A673 (cell line): Measurements from ENCODE around the gene ATP6V1G1. TPM values are rescaled to one million over a fixed set of nuclear protein-coding genes. Genes with fewer than 3 reads are reported as not detected.

Experiments
- BruUV-seq: library from RNA; stranded (reverse); fragments of 400-500 nt; replicated peaks from 2 replicates; lab custom pipeline; 2021; lab: Mats Ljungman, UMichigan
- CTCF ChIA-PET: fragments of 300-600 bp; sonication (Branson Sonifier 250); formaldehyde crosslinking; loops from one replicate; lab custom pipeline; 2022; ENCODE audit warnings: antibody characterized with exemption; lab: Charles Lee
- POLR2A ChIA-PET: fragments of 300-600 bp; sonication (Branson Sonifier 250); formaldehyde crosslinking; loops from one replicate; lab custom pipeline; 2022; ENCODE audit warnings: antibody characterized with exemption; ENCODE audit not compliant: low non-redundant PET; lab: Charles Lee
- DNase-seq: peaks from one replicate; pipeline ENCODE4 v3.0.0-alpha.2; 2015; ENCODE audit warnings: low spot score
- H3K27ac ChIP-seq: fragments of 200-600 bp; sonication (generic); 2 replicates; pipeline ENCODE4 v1.5.1; 2016; ENCODE audit warnings: mixed run types, low read depth, mild to moderate bottlenecking, mixed read lengths, antibody characterized with exemption, low read length; ENCODE audit not compliant: poor library complexity, severe bottlenecking
- H3K27me3 ChIP-seq: fragments of 200-600 bp; sonication (generic); replicated peaks from 2 replicates; pipeline ENCODE4 v1.6.1; 2017; ENCODE audit warnings: mixed run types, low read depth, mild to moderate bottlenecking, mixed read lengths, antibody characterized with exemption, low read length; ENCODE audit not compliant: insufficient read depth, poor library complexity
- H3K36me3 ChIP-seq: fragments of 200-600 bp; sonication (generic); 2 replicates; pipeline ENCODE4 v1.6.1; 2016; ENCODE audit warnings: mixed run types, mild to moderate bottlenecking, mixed read lengths, antibody characterized with exemption, low read length; ENCODE audit not compliant: insufficient read depth, poor library complexity, severe bottlenecking
- H3K4me1 ChIP-seq: fragments of 200-600 bp; sonication (generic); 2 replicates; pipeline ENCODE4 v1.6.1; 2017; ENCODE audit warnings: mixed run types, mild to moderate bottlenecking, mixed read lengths, antibody characterized with exemption, low read length; ENCODE audit not compliant: insufficient read depth, poor library complexity, severe bottlenecking
- H3K4me3 ChIP-seq: fragments of 200-600 bp; sonication (generic); 2 replicates; pipeline ENCODE4 v1.5.1; 2016; ENCODE audit warnings: low read depth, mixed run types, mild to moderate bottlenecking, mixed read lengths, low read length; ENCODE audit not compliant: poor library complexity, severe bottlenecking
- H3K9me3 ChIP-seq: fragments of 200-600 bp; sonication (generic); 2 replicates; pipeline ENCODE4 v1.6.1; 2016; ENCODE audit warnings: mixed run types, low read depth, mild to moderate bottlenecking, mixed read lengths, antibody characterized with exemption, low read length; ENCODE audit not compliant: poor library complexity, severe bottlenecking
- CTCF ChIP-seq: fragments of 300-800, 200-600 bp; sonication (generic); conservative IDR thresholded peaks from 2 replicates; pipeline ENCODE4 v1.5.1; 2017; ENCODE audit warnings: low read depth, mild to moderate bottlenecking, antibody characterized with exemption, low read length, moderate library complexity, mixed read lengths
- EZH2 ChIP-seq: fragments of 200-600 bp; sonication (generic); IDR thresholded peaks from 2 replicates; pipeline ENCODE4 v1.6.1; 2017; ENCODE audit warnings: borderline replicate concordance, low read depth, mild to moderate bottlenecking, mixed read lengths, antibody characterized with exemption, low read length; ENCODE audit not compliant: poor library complexity, severe bottlenecking
- intact Hi-C: fragments of 100-400 bp; cut with micrococcal nuclease; formaldehyde crosslinking; loops from one replicate; pipeline ENCODE4 v1.10.0; 2022; ENCODE audit not compliant: unreplicated experiment
- total RNA-seq: library from RNA; stranded (reverse); gene quantifications from 2 replicates; pipeline ENCODE4 v1.2.3, GENCODE V29; 2021

Gene ATP6V1G1
- total RNA-seq, 1 experiment from 2014 or later = 132 TPM

DNA sequence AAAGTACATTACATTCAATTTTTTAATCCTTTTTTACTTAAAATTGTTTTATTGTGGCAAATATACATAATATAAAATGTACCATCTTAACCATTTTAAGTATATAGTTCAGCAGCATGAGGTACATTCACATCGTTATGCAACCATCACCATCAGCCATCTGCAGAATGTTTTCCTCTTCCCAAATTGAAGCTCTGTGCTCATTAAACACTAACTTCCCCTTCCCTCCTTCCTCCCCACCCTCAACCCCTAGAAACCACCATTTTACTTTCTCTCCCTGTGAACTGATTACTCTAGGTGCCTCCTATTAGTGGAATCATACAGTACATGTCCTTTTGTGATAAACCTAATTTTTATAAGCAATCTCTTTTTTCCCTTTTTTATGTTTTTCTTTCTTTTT, 54.4 kb downstream of the ATP6V1G1 start:
- ChIA-PET POLR2A (no interaction called here), CTCF (no interaction called here)
- no peaks in the 10 kb centered on the region for H3K4me1 ChIP-seq

DNA sequence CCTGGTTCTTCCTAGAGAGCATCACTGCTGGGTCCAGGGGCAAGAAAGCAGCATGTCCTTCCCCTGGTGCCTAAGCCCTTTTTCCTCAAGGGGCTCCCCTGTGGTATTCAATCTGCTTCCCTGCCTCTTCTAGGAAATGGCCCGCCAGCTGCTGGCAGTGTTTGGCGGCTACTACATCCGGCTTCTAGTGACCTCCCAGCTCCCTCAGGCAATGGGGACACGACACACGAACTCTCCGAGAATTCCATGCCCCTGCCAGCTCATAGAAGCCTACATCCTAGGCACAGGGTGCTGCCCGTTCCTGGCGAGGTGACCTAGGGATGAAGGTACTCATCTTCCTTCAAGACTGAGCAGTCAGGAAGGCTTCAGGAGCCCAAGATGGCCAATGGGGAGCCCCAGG, 55.4 kb downstream of the ATP6V1G1 start:
- intact Hi-C loops = no loop called here
- BruUV-seq = no TSS peak
- TF ChIP-seq CTCF (no peak), EZH2 (no peak)

More for the DNA sequence above, 54.4 kb downstream of the ATP6V1G1 start:
- DNase-seq = no peak
- Histone ChIP-seq H3K4me3 (no peak overlapping the region), H3K36me3 (peaks cover 22% of the 10 kb centered on the region), H3K27me3 (no peaks in the 10 kb centered on the region), H3K9me3 (no peaks in the 10 kb centered on the region), H3K27ac (no peak overlapping the region)
- TF ChIP-seq CTCF (no peak), EZH2 (no peak)
- no TSS peak for BruUV-seq
- intact Hi-C loops = no loop called here

GRCh38 chr9:114643896-114644295, 56.3 kb downstream of the ATP6V1G1 start:
- intact Hi-C loops = no loop called here
- DNase-seq = no peak
- CTCF ChIA-PET = no interaction called here

More for the DNA sequence above, 55.4 kb downstream of the ATP6V1G1 start:
- Histone ChIP-seq H3K4me1 (no peaks in the 10 kb centered on the region), H3K4me3 (no peak overlapping the region), H3K9me3 (no peaks in the 10 kb centered on the region), H3K27me3 (no peaks in the 10 kb centered on the region), H3K27ac (no peak overlapping the region), H3K36me3 (peaks cover 22% of the 10 kb centered on the region)
- CTCF ChIA-PET = no interaction called here
- DNase-seq = no peak
- POLR2A ChIA-PET = no interaction called here

More at GRCh38 chr9:114643896-114644295, 56.3 kb downstream of the ATP6V1G1 start:
- no peak for TF ChIP-seq EZH2
- TF ChIP-seq CTCF = no peak
- Histone ChIP-seq H3K36me3 (peaks cover 22% of the 10 kb centered on the region), H3K4me1 (no peaks in the 10 kb centered on the region), H3K27me3 (no peaks in the 10 kb centered on the region), H3K27ac (no peak overlapping the region), H3K4me3 (no peak overlapping the region), H3K9me3 (no peaks in the 10 kb centered on the region)
- POLR2A ChIA-PET = interaction anchor here (0.6 kb wide), 1 partner anchor 559 kb away, joined by 3 read pairs; no protein-coding TSS in a partner anchor
- BruUV-seq = TSS peak; percentile 32

Other genes starting within 250 kb of the ATP6V1G1 start
- 20.4 and 28.8 TPM in 2 replicates for gene AKNA, start 199.8 kb upstream of the ATP6V1G1 start, total RNA-seq
- gene WHRN, start 82.3 kb upstream of the ATP6V1G1 start, total RNA-seq = 9.1 and 11.5 TPM in 2 replicates
- gene TMEM268, start 23.5 kb downstream of the ATP6V1G1 start, total RNA-seq = 20.1 and 21.4 TPM in 2 replicates
- gene TEX53, start 70.0 kb downstream of the ATP6V1G1 start, total RNA-seq = not detected in 2 replicates
- not detected in 2 replicates for gene TEX48, start 94.4 kb downstream of the ATP6V1G1 start, total RNA-seq
- 0.04 TPM in 1 of 2 replicates, not detected in the other for gene TNFSF15, start 218.3 kb downstream of the ATP6V1G1 start, total RNA-seq